Activated CD4-positive, alpha-beta T cell treated with anti-CD3 and anti-CD28 coated beads, Interleukin-2, amount 10 ng/mL, durations not matched to agents 7 days and 5 days (primary cell): Measurements from ENCODE around the gene PLEKHH3. TPM values are rescaled to one million over a fixed set of nuclear protein-coding genes. Genes with fewer than 3 reads are reported as not detected.

ENCODE experiments used
- CTCF ChIA-PET: fragments of 350-600 bp; sonication (Branson Sonifier 250); formaldehyde crosslinking; loops from one replicate; lab custom pipeline; 2021; ENCODE audit warnings: antibody characterized with exemption; lab: Charles Lee
- POLR2A ChIA-PET: fragments of 350-600 bp; sonication (Branson Sonifier 250); formaldehyde crosslinking; loops from one replicate; lab custom pipeline; 2021; ENCODE audit warnings: antibody characterized with exemption; lab: Charles Lee
- DNase-seq: peaks from one replicate; pipeline ENCODE4 v3.0.0-alpha.2; 2020
- H3K27ac Mint-ChIP-seq: one replicate; pipeline ENCODE4 v1.8.0; 2021; ENCODE audit warnings: mild to moderate bottlenecking, moderate library complexity, mixed read lengths
- H3K27me3 Mint-ChIP-seq: one replicate; pipeline ENCODE4 v1.8.0; 2021; ENCODE audit warnings: mixed read lengths
- H3K36me3 Mint-ChIP-seq: one replicate; pipeline ENCODE4 v1.8.0; 2021; ENCODE audit warnings: low read depth, mixed read lengths
- H3K4me1 Mint-ChIP-seq: one replicate; pipeline ENCODE4 v1.8.0; 2021; ENCODE audit warnings: mixed read lengths
- H3K4me3 Mint-ChIP-seq: one replicate; pipeline ENCODE4 v1.8.0; 2021; ENCODE audit warnings: mild to moderate bottlenecking, moderate library complexity, mixed read lengths
- H3K9me3 Mint-ChIP-seq: one replicate; pipeline ENCODE4 v1.8.0; 2021; ENCODE audit warnings: mixed read lengths
- total RNA-seq, 2 experiments: library from RNA; stranded (reverse); gene quantifications; one replicate each; pipeline ENCODE4 v1.2.3, GENCODE V29; 2021

PLEKHH3 gene, protein sequence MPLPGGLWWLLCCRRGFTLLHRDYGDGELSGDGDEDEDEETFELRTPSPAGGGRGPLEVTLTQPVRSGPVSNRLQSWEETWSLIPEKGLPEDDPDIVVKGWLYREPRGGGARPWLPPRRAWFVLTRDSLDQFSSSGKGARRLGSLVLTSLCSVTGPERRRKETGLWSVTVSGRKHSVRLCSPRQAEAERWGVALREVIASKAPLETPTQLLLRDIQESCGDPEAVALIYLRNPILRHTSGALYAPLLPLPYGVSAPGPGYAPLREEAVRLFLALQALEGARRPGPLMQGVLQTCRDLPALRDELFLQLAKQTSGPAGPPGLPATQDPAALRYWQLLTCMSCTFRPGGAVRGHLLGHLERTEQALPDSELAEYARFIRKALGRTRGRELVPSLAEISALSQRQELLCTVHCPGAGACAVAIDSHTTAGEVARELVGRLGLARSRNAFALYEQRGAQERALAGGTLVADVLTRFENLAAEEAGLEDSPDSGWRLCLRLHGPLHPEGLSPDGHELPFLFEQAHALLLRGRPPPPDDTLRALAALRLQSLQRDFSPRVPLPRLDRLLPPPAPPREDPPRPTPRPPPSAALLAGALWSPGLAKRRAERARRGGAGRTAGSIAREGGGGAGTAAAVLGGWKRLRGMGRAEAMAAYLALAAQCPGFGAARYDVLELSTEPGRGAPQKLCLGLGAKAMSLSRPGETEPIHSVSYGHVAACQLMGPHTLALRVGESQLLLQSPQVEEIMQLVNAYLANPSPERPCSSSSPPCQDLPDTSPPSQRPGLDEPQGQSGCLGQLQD
- 1 to 10 TPM in 1 of 2 experiments, under 1 TPM in 1; 0.85 to 1.3 TPM for total RNA-seq

DNA sequence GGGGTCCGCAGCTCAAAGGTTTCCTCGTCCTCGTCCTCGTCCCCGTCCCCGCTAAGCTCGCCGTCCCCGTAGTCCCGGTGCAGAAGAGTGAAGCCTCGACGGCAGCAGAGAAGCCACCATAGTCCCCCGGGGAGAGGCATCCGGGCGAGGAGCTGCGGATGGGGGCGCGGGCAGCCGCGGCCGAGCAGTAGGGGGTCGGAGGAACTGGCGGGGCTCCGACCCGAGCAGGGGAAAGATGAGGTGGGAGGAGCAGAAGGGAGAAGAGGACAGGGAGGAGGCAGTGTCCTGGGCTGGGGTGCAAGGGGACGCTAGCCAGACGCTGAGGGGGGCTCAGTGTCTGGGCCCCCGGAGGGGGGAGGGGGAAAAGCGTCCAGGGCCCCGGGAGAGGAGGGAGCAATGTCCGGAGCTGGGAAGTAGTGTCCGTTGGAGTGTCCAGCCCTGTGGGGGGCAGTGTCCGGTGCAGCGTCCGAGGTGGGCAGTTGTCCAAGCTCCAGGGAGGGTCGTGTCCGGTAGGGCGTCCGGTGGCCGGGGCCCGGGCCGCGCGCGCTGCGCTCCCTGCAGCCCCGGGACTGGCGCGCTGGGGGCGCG lies at the start of gene PLEKHH3:
TSS of gene PLEKHH3 (minus strand) at position 571 of the 588 bp plus-strand sequence. CDS start at position 140, 431 bp downstream.
- H3K4me1 Mint-ChIP-seq: peaks cover 49% of the 10 kb centered on the region
- peak within 1 kb of the TSS; percentile 86 for H3K27ac Mint-ChIP-seq
- no peak for DNase-seq
- peaks cover 46% of the 10 kb centered on the region for H3K27me3 Mint-ChIP-seq
- ChIA-PET CTCF (interaction anchor here (0.6 to 2.7 kb wide), 4 partner anchors 9 to 1967 kb away, joined by 3 to 14 read pairs (median 3); no protein-coding TSS in a partner anchor), POLR2A (interaction anchor here (0.5 kb wide), 1 partner anchor 29 kb away, joined by 3 read pairs; no protein-coding TSS in a partner anchor)
- H3K36me3 Mint-ChIP-seq: no peaks in the 10 kb centered on the region
- H3K9me3 Mint-ChIP-seq: no peaks in the 10 kb centered on the region
- H3K4me3 Mint-ChIP-seq: peak within 1 kb of the TSS; percentile 78

GRCh38 chr17:42725143-42725542 lies 48.3 kb upstream of the PLEKHH3 start:
- Mint-ChIP-seq H3K27me3 (no peaks in the 10 kb centered on the region), H3K27ac (no peak overlapping the region), H3K4me3 (no peak overlapping the region), H3K9me3 (no peaks in the 10 kb centered on the region), H3K36me3 (peaks cover 30% of the 10 kb centered on the region), H3K4me1 (no peaks in the 10 kb centered on the region)
- ChIA-PET CTCF (interaction anchor here (0.7 to 1.1 kb wide), 2 partner anchors 9 to 26 kb away, joined by 3 to 4 read pairs; no protein-coding TSS in a partner anchor), POLR2A (no interaction called here)
- DNase-seq: no peak

- Mint-ChIP-seq H3K27me3 (no peaks in the 10 kb centered on the region), H3K4me3 (no peak overlapping the region), H3K36me3 (peaks cover 36% of the 10 kb centered on the region), H3K9me3 (no peaks in the 10 kb centered on the region), H3K4me1 (no peaks in the 10 kb centered on the region), H3K27ac (no peak overlapping the region)
- ChIA-PET CTCF (no interaction called here), POLR2A (no interaction called here)
- DNase-seq: no peak
Observed at GRCh38 chr17:42723636-42724035, 46.8 kb upstream of the PLEKHH3 start.

DNA sequence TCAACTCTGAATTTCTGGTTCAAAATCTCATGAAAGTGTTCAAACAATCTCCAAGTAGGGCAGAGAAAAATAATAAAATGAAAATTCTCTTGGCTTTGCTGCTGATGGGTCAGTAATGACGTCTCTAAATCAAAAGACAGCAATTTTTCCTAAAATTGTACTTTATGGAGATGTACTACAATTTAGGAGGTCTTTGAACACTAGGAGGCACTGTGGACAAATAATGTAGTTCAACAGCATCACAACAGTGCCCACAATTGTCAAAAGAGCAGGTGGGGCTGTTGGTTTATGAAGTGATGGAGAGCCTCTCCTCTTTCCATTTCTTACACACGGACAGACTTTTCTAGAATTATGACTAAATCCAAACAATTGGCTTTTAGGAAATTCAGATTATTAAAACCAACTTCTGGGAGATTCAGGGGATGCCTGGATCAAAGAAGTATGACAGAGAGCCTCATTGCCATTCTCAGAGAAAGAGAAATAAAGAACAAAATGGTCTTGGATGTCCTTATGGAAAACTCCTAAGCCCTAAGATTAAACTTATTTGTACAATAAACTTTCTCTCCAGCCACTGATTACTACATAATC lies 44.3 kb upstream of the PLEKHH3 start:
- Mint-ChIP-seq H3K36me3 (peaks cover 53% of the 10 kb centered on the region), H3K27ac (no peak overlapping the region), H3K9me3 (no peaks in the 10 kb centered on the region)

GRCh38 chr17:42709561-42709960 lies 32.8 kb upstream of the PLEKHH3 start:
- H3K27me3 Mint-ChIP-seq: no peaks in the 10 kb centered on the region
- H3K4me3 Mint-ChIP-seq: no peak overlapping the region
- ChIA-PET POLR2A (no interaction called here), CTCF (interaction anchor here (0.7 to 1.0 kb wide), 2 partner anchors 11 to 30 kb away, joined by 3 read pairs; no protein-coding TSS in a partner anchor)
- H3K4me1 Mint-ChIP-seq: peaks cover 33% of the 10 kb centered on the region
- H3K9me3 Mint-ChIP-seq: no peaks in the 10 kb centered on the region
- no peak for DNase-seq
- H3K27ac Mint-ChIP-seq: no peak overlapping the region
- peaks cover 79% of the 10 kb centered on the region for H3K36me3 Mint-ChIP-seq

More for the DNA sequence above, 44.3 kb upstream of the PLEKHH3 start:
- CTCF ChIA-PET: no interaction called here
- no peaks in the 10 kb centered on the region for H3K27me3 Mint-ChIP-seq
- no peaks in the 10 kb centered on the region for H3K4me1 Mint-ChIP-seq
- no peak overlapping the region for H3K4me3 Mint-ChIP-seq
- peak; percentile 65 for DNase-seq
- POLR2A ChIA-PET: no interaction called here

DNA sequence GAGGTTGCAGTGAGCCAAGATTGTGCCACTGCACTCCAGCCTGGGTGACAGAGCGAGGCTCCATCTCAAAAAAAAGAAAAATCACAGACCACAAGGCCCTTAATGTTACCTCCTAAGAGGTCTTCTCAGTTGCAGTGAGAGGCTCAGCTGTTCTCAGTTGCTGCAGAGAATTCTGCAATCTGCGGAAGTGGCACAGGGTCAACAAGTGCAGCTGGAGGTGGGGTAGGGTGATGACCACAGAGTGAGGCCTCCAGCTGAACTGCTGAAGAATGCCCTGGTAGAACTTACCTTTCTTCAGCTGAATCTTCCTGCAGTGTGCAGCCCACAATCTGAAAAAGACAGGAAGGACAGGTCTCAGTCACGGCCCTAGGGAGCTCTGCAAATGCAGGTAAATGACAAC lies 31.8 kb upstream of the PLEKHH3 start:
- peaks cover 35% of the 10 kb centered on the region for H3K4me1 Mint-ChIP-seq
- POLR2A ChIA-PET: interaction anchor here (0.5 kb wide), 1 partner anchor 130 kb away, joined by 6 read pairs; no protein-coding TSS in a partner anchor
- CTCF ChIA-PET: interaction anchor here (0.8 to 1.3 kb wide), 3 partner anchors 10 to 289 kb away, joined by 3 read pairs; partner anchors contain the start of gene RPL27
- DNase-seq: no peak
- H3K27ac Mint-ChIP-seq: no peak overlapping the region
- H3K9me3 Mint-ChIP-seq: no peaks in the 10 kb centered on the region
- H3K36me3 Mint-ChIP-seq: peaks cover 84% of the 10 kb centered on the region
- no peaks in the 10 kb centered on the region for H3K27me3 Mint-ChIP-seq
- H3K4me3 Mint-ChIP-seq: no peak overlapping the region

GRCh38 chr17:42706732-42707131 lies 29.9 kb upstream of the PLEKHH3 start:
- Mint-ChIP-seq H3K4me3 (no peak overlapping the region), H3K27ac (no peak overlapping the region), H3K9me3 (no peaks in the 10 kb centered on the region), H3K4me1 (peaks cover 35% of the 10 kb centered on the region), H3K27me3 (no peaks in the 10 kb centered on the region), H3K36me3 (peaks cover 88% of the 10 kb centered on the region)
- DNase-seq: peak; percentile 64
- POLR2A ChIA-PET: no interaction called here
- CTCF ChIA-PET: no interaction called here

GRCh38 chr17:42704837-42705494 lies 28.2 kb upstream of the PLEKHH3 start:
- H3K27me3 Mint-ChIP-seq: no peaks in the 10 kb centered on the region
- H3K36me3 Mint-ChIP-seq: peaks cover 73% of the 10 kb centered on the region
- POLR2A ChIA-PET: no interaction called here
- no peaks in the 10 kb centered on the region for H3K9me3 Mint-ChIP-seq
- H3K4me3 Mint-ChIP-seq: no peak overlapping the region
- H3K4me1 Mint-ChIP-seq: peaks cover 35% of the 10 kb centered on the region
- peak overlapping the region; percentile 52 for H3K27ac Mint-ChIP-seq
- no peak for DNase-seq
- CTCF ChIA-PET: interaction anchor here (0.6 to 1.0 kb wide), 3 partner anchors 45 to 59 kb away, joined by 3 to 5 read pairs (median 4); no protein-coding TSS in a partner anchor

GRCh38 chr17:42704490-42704836 lies 27.7 kb upstream of the PLEKHH3 start:
- POLR2A ChIA-PET: no interaction called here
- Mint-ChIP-seq H3K4me3 (no peak overlapping the region), H3K36me3 (peaks cover 69% of the 10 kb centered on the region), H3K4me1 (peaks cover 35% of the 10 kb centered on the region), H3K27me3 (peaks cover under 1% of the 10 kb centered on the region), H3K27ac (no peak overlapping the region), H3K9me3 (no peaks in the 10 kb centered on the region)
- no peak for DNase-seq
- CTCF ChIA-PET: interaction anchor here (0.6 to 1.0 kb wide), 3 partner anchors 46 to 59 kb away, joined by 3 to 5 read pairs (median 4); no protein-coding TSS in a partner anchor

DNA sequence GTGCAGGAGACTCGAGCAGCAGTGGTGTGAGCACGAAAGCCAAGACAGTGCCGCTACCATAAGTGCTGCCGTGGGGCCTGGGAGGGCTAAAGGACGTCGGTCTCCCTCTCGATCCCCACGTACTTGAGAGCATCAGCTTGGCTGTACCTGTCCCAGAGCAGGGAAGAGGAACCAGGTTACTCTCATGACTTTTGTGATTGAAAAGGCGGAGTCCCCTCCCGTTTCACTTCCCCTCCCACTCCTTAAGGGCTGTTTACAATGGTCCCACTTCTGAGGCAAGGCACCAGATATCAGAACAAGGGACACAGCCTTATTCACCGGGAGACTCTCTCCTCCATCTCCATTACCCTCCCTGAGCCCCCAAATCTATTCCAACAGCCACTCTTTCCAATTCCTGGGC lies 25.7 kb upstream of the PLEKHH3 start:
- Mint-ChIP-seq H3K36me3 (peaks cover 49% of the 10 kb centered on the region), H3K27me3 (peaks cover 2% of the 10 kb centered on the region), H3K27ac (no peak overlapping the region), H3K4me3 (no peak overlapping the region), H3K9me3 (no peaks in the 10 kb centered on the region), H3K4me1 (peaks cover 28% of the 10 kb centered on the region)
- no peak for DNase-seq
- ChIA-PET CTCF (interaction anchor here (1.0 to 1.9 kb wide), 3 partner anchors 12 to 124 kb away, joined by 3 to 5 read pairs (median 4); partner anchors contain the start of gene PSMC3IP), POLR2A (no interaction called here)

- POLR2A ChIA-PET: no interaction called here
- H3K4me3 Mint-ChIP-seq: no peak overlapping the region
- CTCF ChIA-PET: no interaction called here
- no peaks in the 10 kb centered on the region for H3K9me3 Mint-ChIP-seq
- H3K27ac Mint-ChIP-seq: no peak overlapping the region
- H3K27me3 Mint-ChIP-seq: peaks cover 2% of the 10 kb centered on the region
- H3K4me1 Mint-ChIP-seq: peaks cover 14% of the 10 kb centered on the region
- peaks cover 40% of the 10 kb centered on the region for H3K36me3 Mint-ChIP-seq
- no peak for DNase-seq
Observed at GRCh38 chr17:42700586-42701289, 23.9 kb upstream of the PLEKHH3 start.
